Muscle of leg (tissue), 11 donors: ENCODE results near the gene FRAS1. TPM values are rescaled to one million over a fixed set of nuclear protein-coding genes. Genes with fewer than 3 reads are reported as not detected.

ENCODE experiments used
- DNase-seq: peaks from one replicate; pipeline ENCODE4 v3.0.0; 2013
- H3K27ac ChIP-seq: one replicate; pipeline ENCODE4 v1.5.1; 2013; ENCODE audit warnings: mild to moderate bottlenecking, low read length, control low read depth
- H3K27me3 ChIP-seq: one replicate; pipeline ENCODE4 v1.6.1; 2013; ENCODE audit warnings: low read length; ENCODE audit not compliant: control insufficient read depth, insufficient read depth
- H3K36me3 ChIP-seq: one replicate; pipeline ENCODE4 v1.6.1; 2013; ENCODE audit warnings: low read length; ENCODE audit not compliant: control insufficient read depth, insufficient read depth
- H3K4me1 ChIP-seq: one replicate; pipeline ENCODE4 v1.6.1; 2013; ENCODE audit warnings: low read length; ENCODE audit not compliant: control insufficient read depth, insufficient read depth
- H3K4me3 ChIP-seq: one replicate; pipeline ENCODE4 v1.5.1; 2013; ENCODE audit warnings: low read length, control low read depth
- H3K9me3 ChIP-seq: replicated peaks from 2 replicates; pipeline ENCODE4 v1.6.1; 2013; ENCODE audit warnings: low read depth, low read length; ENCODE audit not compliant: control insufficient read depth
- WGBS: methylation state at CpG from one replicate; pipeline ENCODE4 v1.1.5; 2013; ENCODE audit warnings: missing lambda C conversion rate; ENCODE audit not compliant: insufficient coverage; 5-methylcytosine and 5-hydroxymethylcytosine counted together
- polyA plus RNA-seq, 8 donors: library from polyadenylated mRNA; unstranded; fragments of 120-200 nt; gene quantifications; one replicate each; pipeline versions ENCODE4 v1.2.1 to v1.2.3, GENCODE V29; 2013; ENCODE audit warnings: inconsistent platforms in 1 of 8, low replicate concordance in 1 of 8; ENCODE audit not compliant: insufficient read length in 8 of 8, insufficient read depth in 1 of 8
- total RNA-seq: library from RNA; stranded (reverse); fragments of 120-200 nt; gene quantifications from one replicate; pipeline ENCODE4 v1.2.4, GENCODE V29; 2013

FRAS1 gene
- total and polyA plus RNA-seq, 9 donors: 3.6 to 15.8 (median 7.4) TPM

DNA sequence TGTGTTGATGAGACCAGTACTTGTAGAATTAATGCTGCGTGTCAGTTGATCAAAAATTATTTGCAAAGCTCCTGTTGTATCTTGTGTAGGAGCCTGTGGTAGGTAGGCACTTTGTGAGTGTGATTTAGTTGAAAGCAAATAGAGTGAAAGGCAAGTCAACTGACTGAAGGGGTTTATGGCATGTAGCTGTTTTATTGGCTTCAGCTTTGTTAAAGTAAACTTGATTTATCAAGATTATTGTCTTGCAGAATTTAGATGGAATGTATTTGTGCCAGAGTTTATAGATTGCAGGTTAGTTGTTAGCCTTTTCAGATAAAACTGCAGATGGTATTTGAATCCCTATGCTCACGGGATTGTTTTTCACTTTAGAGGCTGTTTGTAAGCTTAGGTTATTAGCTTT lies 128.0 kb downstream of the FRAS1 start:
- H3K27me3 ChIP-seq: no peaks in the 10 kb centered on the region
- H3K27ac ChIP-seq: no peak overlapping the region
- H3K36me3 ChIP-seq: no peaks in the 10 kb centered on the region
- H3K4me1 ChIP-seq: no peaks in the 10 kb centered on the region
- H3K9me3 ChIP-seq: no peaks in the 10 kb centered on the region
- H3K4me3 ChIP-seq: no peak overlapping the region
- no peak for DNase-seq
- 80% methylated on average over 1 of the region's 2 CpGs for WGBS

DNA sequence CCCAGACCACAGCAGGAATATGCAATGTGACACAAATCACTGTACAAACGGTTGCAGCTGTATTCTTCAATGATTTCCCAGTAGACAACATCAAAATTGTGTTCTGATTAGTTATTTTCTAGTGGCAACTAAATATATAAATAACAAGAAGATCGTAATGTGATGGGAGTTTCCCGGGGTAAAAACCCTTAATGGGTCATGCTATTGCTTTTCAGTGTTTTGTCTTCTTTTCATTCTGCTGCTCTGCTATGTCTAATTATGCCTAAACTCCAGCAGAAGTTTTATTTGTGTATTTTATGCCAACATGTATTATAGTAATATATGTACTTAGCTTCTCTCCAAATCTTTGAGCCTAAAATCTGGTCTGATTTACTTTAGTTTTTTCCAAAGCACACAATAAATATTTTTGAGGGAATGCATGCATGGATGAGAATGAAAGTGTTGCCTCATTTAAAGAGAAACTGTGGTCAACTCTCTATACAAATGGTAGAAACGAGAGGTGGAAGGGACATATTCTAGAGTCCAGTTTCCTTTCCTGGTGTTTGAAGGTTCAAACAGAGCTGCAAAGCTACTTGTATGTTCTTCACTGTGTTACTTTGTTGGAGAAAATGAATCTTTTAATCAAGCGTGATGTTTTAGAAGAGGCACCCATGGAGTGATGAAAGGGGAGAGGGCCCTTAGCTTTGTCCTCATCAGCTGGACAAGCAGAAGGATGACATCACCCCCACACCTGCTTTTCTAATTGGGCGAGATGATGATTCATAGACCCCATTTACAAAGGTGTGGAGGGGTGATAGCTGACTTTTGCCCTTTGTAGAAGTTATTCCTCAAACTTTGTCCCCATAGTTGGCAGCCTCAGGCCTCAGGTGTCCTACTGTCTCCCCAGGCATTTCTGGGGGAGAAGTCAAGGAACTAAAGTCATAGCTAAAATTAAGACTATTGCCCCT lies 129.7 kb downstream of the FRAS1 start:
- Histone ChIP-seq H3K36me3 (no peaks in the 10 kb centered on the region), H3K27ac (no peak overlapping the region), H3K4me3 (no peak overlapping the region), H3K9me3 (no peaks in the 10 kb centered on the region), H3K27me3 (no peaks in the 10 kb centered on the region), H3K4me1 (no peaks in the 10 kb centered on the region)
- WGBS: no CpG with 5 or more reads among the region's 6 CpGs
- no peak for DNase-seq

DNA sequence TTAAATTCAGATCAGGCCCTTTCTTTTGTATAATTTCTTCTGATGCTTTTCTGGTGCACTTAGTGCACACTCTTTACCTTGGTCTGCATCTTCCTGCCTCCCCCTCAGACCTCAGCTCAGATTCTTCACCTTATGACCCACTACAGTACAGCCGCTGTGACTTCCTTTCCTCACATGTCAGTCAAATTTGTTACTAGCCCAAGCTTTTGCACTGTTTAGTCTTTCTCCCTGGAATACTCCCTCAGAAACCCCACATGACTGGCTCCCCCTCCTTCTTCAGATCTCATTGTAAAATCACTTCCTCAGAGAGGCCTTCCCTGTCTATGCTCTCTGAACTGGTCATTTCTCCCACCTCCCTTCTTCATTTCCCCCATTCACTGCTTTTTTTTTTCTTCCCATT lies 132.9 kb downstream of the FRAS1 start:
- no peak for DNase-seq
- 57% methylated on average over 1 of the region's 1 CpG for WGBS
- Histone ChIP-seq H3K36me3 (no peaks in the 10 kb centered on the region), H3K9me3 (no peaks in the 10 kb centered on the region), H3K4me1 (no peaks in the 10 kb centered on the region), H3K4me3 (no peak overlapping the region), H3K27me3 (no peaks in the 10 kb centered on the region), H3K27ac (no peak overlapping the region)

DNA sequence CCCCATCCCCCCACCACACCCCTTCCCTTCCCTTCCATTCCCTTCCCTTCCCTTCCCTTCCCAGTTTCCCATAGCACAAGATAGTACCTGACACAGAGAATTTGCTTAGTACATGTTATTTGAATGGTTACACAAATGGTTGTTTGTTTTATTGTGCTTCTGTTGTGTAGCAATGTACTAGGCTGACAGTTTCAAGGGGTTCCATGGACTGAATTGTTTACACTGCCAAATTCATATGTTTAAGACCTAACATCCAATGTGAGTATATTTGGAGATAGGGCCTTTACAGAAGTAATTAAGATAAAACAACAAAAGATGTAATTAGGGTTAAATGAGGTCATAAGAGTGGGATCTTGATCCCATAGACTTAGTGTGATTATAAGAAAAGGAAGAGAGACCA lies 133.5 kb downstream of the FRAS1 start:
- Histone ChIP-seq H3K36me3 (no peaks in the 10 kb centered on the region), H3K27ac (no peak overlapping the region), H3K4me1 (no peaks in the 10 kb centered on the region), H3K9me3 (peaks cover 3% of the 10 kb centered on the region), H3K27me3 (no peaks in the 10 kb centered on the region), H3K4me3 (no peak overlapping the region)
- DNase-seq: no peak

DNA sequence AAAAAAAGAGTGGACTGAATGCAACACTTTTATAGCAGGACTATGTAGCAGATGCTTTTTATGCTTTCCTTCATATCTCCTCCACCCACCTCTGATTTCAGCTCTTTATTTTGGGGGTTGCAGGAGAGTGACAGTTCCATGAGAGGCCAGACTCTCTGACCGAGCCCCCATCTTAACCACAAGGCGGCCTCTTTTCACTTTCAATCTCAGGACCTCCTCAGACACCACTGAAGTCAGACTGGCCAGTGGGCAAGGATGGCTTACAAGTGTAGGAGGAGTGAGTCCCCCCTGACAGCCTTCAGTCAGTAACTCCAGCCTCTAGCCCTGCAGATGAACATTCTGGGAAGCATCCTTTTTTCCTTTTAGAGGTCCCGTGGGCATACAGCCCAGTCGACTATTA lies 140.8 kb downstream of the FRAS1 start:
- DNase-seq: no peak
- 67% methylated on average over 1 of the region's 4 CpGs for WGBS

DNA sequence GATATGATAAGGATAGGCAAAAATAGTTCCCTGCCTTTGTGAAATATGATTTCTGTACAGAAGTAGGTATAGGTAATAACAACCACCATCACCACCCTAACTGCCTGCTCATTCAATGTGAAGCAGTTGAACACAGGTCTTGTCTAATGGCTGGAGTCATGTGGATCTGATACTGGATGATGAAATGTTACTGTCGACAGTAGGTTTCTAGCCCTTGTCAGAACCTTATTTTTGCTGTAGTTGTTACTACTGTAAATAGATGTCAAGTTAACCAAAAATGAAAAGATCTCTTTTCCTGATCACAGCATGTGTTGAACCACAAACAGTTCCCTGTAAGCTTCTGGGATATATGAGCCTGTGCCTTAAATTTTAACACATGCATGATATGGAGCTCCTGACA lies 142.9 kb downstream of the FRAS1 start:
- DNase-seq: no peak
- no CpG with 5 or more reads among the region's 1 CpG for WGBS
- Histone ChIP-seq H3K4me1 (no peaks in the 10 kb centered on the region), H3K27ac (no peak overlapping the region), H3K27me3 (no peaks in the 10 kb centered on the region), H3K4me3 (no peak overlapping the region), H3K36me3 (no peaks in the 10 kb centered on the region), H3K9me3 (peaks cover 3% of the 10 kb centered on the region)

More for the DNA sequence above, 140.8 kb downstream of the FRAS1 start:
- Histone ChIP-seq H3K36me3 (no peaks in the 10 kb centered on the region), H3K27ac (no peak overlapping the region), H3K9me3 (peaks cover 3% of the 10 kb centered on the region), H3K4me1 (no peaks in the 10 kb centered on the region), H3K27me3 (no peaks in the 10 kb centered on the region), H3K4me3 (no peak overlapping the region)

DNA sequence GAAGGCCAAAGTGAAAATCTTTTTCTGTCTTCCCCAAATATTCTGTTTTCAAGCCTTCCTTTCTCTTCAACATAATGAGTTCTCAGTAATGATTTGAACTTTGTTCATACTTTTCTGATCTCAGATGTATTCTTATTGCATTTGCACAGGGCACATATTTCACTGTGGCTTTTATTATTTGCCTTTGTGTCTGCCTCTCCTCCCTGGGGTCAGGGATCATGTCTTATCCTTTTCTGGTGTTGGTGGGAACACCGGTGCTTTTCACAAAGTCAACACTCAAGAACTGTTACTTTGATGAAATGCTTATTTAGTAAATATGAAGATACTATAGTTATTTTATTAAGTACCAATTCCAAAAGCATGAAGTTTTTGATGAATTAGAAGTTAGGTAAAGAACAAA lies 143.8 kb downstream of the FRAS1 start:
- Histone ChIP-seq H3K4me3 (no peak overlapping the region), H3K27ac (no peak overlapping the region), H3K9me3 (no peaks in the 10 kb centered on the region), H3K27me3 (no peaks in the 10 kb centered on the region), H3K36me3 (no peaks in the 10 kb centered on the region), H3K4me1 (no peaks in the 10 kb centered on the region)
- WGBS: no CpG with 5 or more reads among the region's 1 CpG
- no peak for DNase-seq

DNA sequence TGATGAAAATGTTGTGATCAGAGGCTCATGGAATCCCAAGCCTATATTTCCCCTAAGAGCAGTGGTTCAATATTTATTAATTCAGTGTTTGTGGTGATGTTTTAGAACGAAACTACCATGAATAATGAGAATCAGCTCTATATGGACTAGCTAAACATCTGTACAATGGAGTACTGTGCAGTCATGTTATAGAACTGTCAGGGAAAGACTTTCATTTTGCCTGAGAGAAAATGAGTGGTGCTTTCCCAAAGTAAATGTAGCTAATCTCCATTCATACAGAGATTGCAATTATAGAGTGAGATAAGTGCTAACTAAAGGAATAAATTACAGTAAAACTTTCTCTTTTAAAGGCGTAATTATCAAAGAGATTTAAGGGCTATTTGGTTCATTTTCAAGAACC lies 147.1 kb downstream of the FRAS1 start:
- Histone ChIP-seq H3K4me3 (no peak overlapping the region), H3K4me1 (no peaks in the 10 kb centered on the region), H3K36me3 (no peaks in the 10 kb centered on the region), H3K27ac (no peak overlapping the region), H3K27me3 (no peaks in the 10 kb centered on the region), H3K9me3 (no peaks in the 10 kb centered on the region)
- WGBS: no CpG with 5 or more reads among the region's 2 CpGs
- DNase-seq: no peak

DNA sequence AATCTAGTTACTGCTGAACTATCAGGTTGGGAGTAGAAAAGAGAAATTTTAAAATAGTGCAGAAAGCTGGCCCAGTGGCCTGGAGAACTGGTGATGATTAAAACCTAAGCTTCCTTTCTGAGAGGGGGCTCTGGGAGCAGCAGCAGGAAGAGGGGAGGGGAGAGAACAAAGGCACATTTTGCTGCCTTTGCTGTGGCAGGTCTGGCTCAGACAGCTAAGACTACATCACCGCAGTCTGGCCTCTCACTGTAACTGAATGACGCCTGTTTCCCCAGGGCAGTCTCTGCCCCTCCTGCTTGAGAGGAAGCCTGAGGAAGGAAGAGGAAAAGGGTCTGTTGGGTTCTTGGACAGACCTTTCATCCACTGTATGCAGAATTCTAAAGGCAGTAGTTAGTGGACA lies 148.5 kb downstream of the FRAS1 start:
- Histone ChIP-seq H3K27me3 (no peaks in the 10 kb centered on the region), H3K36me3 (no peaks in the 10 kb centered on the region), H3K4me3 (no peak overlapping the region), H3K27ac (no peak overlapping the region), H3K9me3 (no peaks in the 10 kb centered on the region), H3K4me1 (no peaks in the 10 kb centered on the region)
- peak; percentile 13 for DNase-seq
- no CpG with 5 or more reads among the region's 2 CpGs for whole genome bisulfite sequencing

DNA sequence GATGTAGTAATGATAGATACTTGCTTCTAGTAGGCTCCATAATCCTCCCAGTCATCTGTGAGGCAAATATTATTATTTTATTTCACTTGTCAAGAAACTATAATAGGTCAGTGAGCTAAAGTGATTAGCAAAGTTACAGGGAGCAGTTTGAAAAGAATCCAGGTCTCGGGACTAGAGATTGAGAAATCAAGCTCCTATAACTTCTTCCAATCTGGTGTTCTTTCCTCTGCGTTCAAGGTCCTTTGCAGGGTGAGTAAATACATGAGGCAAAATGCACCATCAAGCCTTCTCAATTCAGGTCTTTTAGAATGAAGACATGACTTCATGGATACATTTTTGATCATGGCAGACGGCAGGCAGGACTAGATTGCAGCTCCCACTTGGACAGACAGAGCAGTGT lies 150.4 kb downstream of the FRAS1 start:
- H3K4me1 ChIP-seq: no peaks in the 10 kb centered on the region
- DNase-seq: no peak
- 74% methylated on average over 2 of the region's 3 CpGs for WGBS
- H3K9me3 ChIP-seq: no peaks in the 10 kb centered on the region
- H3K36me3 ChIP-seq: no peaks in the 10 kb centered on the region
- no peaks in the 10 kb centered on the region for H3K27me3 ChIP-seq
- H3K27ac ChIP-seq: no peak overlapping the region
- no peak overlapping the region for H3K4me3 ChIP-seq
